Measurements from ENCODE around the gene SMIM20.

DNA sequence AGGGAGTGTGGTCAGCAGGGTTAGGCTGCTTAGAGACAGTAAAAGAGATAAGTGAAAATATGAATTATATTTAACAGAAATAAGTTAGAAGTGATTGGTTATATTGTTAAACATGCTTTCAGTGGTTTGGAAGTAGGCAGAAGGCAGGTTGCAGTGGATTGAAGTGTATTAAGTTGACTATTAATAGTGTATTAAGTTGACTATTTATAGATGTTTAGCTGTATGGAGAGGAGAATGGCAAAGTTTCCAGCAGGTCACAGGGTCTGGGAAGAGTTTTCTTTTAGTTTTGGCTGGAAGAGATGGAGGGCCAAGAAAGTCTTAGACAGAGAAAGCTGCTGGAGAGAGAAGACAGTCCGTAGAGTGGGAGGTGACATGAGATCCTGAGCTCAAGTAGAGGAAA is 7.9 kb downstream of the SMIM20 start:
- TF ChIP-seq, protein P1, sequence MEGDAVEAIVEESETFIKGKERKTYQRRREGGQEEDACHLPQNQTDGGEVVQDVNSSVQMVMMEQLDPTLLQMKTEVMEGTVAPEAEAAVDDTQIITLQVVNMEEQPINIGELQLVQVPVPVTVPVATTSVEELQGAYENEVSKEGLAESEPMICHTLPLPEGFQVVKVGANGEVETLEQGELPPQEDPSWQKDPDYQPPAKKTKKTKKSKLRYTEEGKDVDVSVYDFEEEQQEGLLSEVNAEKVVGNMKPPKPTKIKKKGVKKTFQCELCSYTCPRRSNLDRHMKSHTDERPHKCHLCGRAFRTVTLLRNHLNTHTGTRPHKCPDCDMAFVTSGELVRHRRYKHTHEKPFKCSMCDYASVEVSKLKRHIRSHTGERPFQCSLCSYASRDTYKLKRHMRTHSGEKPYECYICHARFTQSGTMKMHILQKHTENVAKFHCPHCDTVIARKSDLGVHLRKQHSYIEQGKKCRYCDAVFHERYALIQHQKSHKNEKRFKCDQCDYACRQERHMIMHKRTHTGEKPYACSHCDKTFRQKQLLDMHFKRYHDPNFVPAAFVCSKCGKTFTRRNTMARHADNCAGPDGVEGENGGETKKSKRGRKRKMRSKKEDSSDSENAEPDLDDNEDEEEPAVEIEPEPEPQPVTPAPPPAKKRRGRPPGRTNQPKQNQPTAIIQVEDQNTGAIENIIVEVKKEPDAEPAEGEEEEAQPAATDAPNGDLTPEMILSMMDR (IDR thresholded peaks at IDR 0.05): no peak
- TF ChIP-seq POLR2A (IDR thresholded peaks at IDR 0.05): no peak

All from body of pancreas (tissue), 4 donors.